ENCODE data around the gene AJM1.

Gene AJM1

GRCh38 chr9:136828474-136829140, 13.7 kb upstream of the AJM1 start:
- H3K4me3 ChIP-seq (ENCODE audit: low read length), result no peak overlapping the region
- H3K9me3 ChIP-seq (ENCODE audit: control insufficient read depth, insufficient read depth, low read length), result no peaks in the 10 kb centered on the region
- TF ChIP-seq EZH2phosphoT487 (IDR thresholded peaks at IDR 0.05; ENCODE audit: borderline replicate concordance, low read length) (no peak), CTCF (IDR thresholded peaks at IDR 0.05; ENCODE audit: low read depth, low read length, poor library complexity, severe bottlenecking) (no peak)
- no peaks in the 10 kb centered on the region; the same call in 1 of the 2 replicates for H3K79me2 ChIP-seq (ENCODE audit: control insufficient read depth, low read length)
- no peak overlapping the region for H3K4me2 ChIP-seq (ENCODE audit: low read length)
- no peaks in the 10 kb centered on the region for H3K4me1 ChIP-seq (ENCODE audit: control insufficient read depth, low read length)
- no peaks in the 10 kb centered on the region for H3F3A ChIP-seq (ENCODE audit: control insufficient read depth, insufficient read depth)
- H3K9me2 ChIP-seq (replicated peaks; ENCODE audit: control insufficient read depth, low read length), result no peaks in the 10 kb centered on the region
- no peaks in the 10 kb centered on the region for H3K27me3 ChIP-seq (ENCODE audit: control insufficient read depth, low read length)
- peaks cover 88% of the 10 kb centered on the region for H3K36me3 ChIP-seq (ENCODE audit: control insufficient read depth, low read length)
- H3K27ac ChIP-seq (ENCODE audit: low read depth, low read length), result no peak overlapping the region
- H4K20me1 ChIP-seq (ENCODE audit: control insufficient read depth, insufficient read depth, low read depth, low read length), result no peaks in the 10 kb centered on the region; the same call in 1 of the 2 replicates

- no peak overlapping the region for H3K4me3 ChIP-seq (ENCODE audit: low read length)
- H3F3A ChIP-seq (ENCODE audit: control insufficient read depth, insufficient read depth), result no peaks in the 10 kb centered on the region
- H3K27me3 ChIP-seq (ENCODE audit: control insufficient read depth, low read length), result no peaks in the 10 kb centered on the region
- TF ChIP-seq EZH2phosphoT487 (IDR thresholded peaks at IDR 0.05; ENCODE audit: borderline replicate concordance, low read length) (no peak), CTCF (IDR thresholded peaks at IDR 0.05; ENCODE audit: low read depth, low read length, poor library complexity, severe bottlenecking) (no peak)
- H3K9me3 ChIP-seq (ENCODE audit: control insufficient read depth, insufficient read depth, low read length), result no peaks in the 10 kb centered on the region
- H3K36me3 ChIP-seq (ENCODE audit: control insufficient read depth, low read length), result peaks cover 83% of the 10 kb centered on the region
- no peaks in the 10 kb centered on the region for H3K79me2 ChIP-seq (ENCODE audit: control insufficient read depth, low read length)
- H3K9me2 ChIP-seq (replicated peaks; ENCODE audit: control insufficient read depth, low read length), result no peaks in the 10 kb centered on the region
- no peaks in the 10 kb centered on the region for H3K4me1 ChIP-seq (ENCODE audit: control insufficient read depth, low read length)
- no peak overlapping the region for H3K4me2 ChIP-seq (ENCODE audit: low read length)
- no peak overlapping the region for H3K27ac ChIP-seq (ENCODE audit: low read depth, low read length)
- H4K20me1 ChIP-seq (ENCODE audit: control insufficient read depth, insufficient read depth, low read depth, low read length), result no peaks in the 10 kb centered on the region; the same call in 1 of the 2 replicates
Observed at GRCh38 chr9:136829412-136829811, 12.9 kb upstream of the AJM1 start.

- TF ChIP-seq EZH2phosphoT487 (IDR thresholded peaks at IDR 0.05; ENCODE audit: borderline replicate concordance, low read length) (no peak), CTCF (IDR thresholded peaks at IDR 0.05; ENCODE audit: low read depth, low read length, poor library complexity, severe bottlenecking) (no peak)
- no peaks in the 10 kb centered on the region for H3K9me2 ChIP-seq (replicated peaks; ENCODE audit: control insufficient read depth, low read length)
- no peaks in the 10 kb centered on the region for H3F3A ChIP-seq (ENCODE audit: control insufficient read depth, insufficient read depth)
- no peak overlapping the region for H3K4me3 ChIP-seq (ENCODE audit: low read length)
- H3K4me1 ChIP-seq (ENCODE audit: control insufficient read depth, low read length), result no peaks in the 10 kb centered on the region
- H3K36me3 ChIP-seq (ENCODE audit: control insufficient read depth, low read length), result peaks cover 75% of the 10 kb centered on the region
- H3K9me3 ChIP-seq (ENCODE audit: control insufficient read depth, insufficient read depth, low read length), result no peaks in the 10 kb centered on the region
- H3K27ac ChIP-seq (ENCODE audit: low read depth, low read length), result no peak overlapping the region
- no peak overlapping the region for H3K4me2 ChIP-seq (ENCODE audit: low read length)
- no peaks in the 10 kb centered on the region for H3K27me3 ChIP-seq (ENCODE audit: control insufficient read depth, low read length)
- no peaks in the 10 kb centered on the region; the same call in 1 of the 2 replicates for H4K20me1 ChIP-seq (ENCODE audit: control insufficient read depth, insufficient read depth, low read depth, low read length)
- no peaks in the 10 kb centered on the region for H3K79me2 ChIP-seq (ENCODE audit: control insufficient read depth, low read length)
Observed at GRCh38 chr9:136829981-136830885, 12.0 kb upstream of the AJM1 start.
